HUDEP-2 (cell line): ENCODE data around the gene USP10.
"Not testable (repeated sequence)": the region's sequence is repeated elsewhere in the genome, so short reads cannot be mapped to it uniquely, and the experiment has no call there.

Source experiments
- DNase-seq, 76 experiments: peaks; one replicate each; lab custom pipeline; 2025; ENCODE audit not compliant: unreplicated experiment in 76 of 76; lab: John Stamatoyannopoulos, UW

USP10 gene

DNA sequence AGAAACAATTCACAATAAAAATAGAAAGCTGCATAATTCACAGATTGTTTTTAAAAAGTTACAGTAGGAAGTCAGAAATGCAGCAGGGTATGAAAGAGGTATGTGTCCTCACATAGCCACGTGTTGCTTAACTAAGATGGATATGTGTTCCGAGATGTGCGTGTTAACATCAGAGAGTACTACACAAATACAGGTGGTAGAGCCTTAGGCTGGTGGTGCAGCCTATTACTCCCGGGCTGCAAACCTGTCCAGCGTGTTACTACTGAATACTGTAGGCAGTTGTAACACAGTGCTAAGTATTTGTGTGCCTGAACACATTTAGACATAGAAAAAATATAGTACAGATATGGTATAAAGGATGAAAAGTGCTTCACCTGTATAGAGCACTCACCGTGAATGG is 46.4 kb downstream of the USP10 start:
- DNase-seq, result no peak

DNA sequence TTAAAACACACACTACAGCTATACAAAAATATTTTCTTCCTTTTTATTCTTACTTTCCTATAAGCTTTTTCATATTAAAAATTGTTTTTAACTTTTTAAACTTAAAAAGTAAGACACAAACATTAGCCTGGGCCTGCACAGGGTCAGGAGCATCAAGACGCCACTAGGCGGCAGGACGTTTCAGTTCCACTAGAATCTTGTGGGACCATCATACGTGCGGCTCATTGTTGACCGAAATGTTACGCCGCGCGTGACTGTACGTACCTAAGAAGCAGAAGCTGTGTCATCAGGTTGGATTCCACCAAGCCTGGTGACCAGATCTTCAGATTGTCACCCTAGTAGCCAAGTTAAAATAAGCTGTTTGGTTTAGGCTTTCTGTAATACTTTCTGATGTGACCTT is 47.1 kb downstream of the USP10 start:
- no peak for DNase-seq

DNA sequence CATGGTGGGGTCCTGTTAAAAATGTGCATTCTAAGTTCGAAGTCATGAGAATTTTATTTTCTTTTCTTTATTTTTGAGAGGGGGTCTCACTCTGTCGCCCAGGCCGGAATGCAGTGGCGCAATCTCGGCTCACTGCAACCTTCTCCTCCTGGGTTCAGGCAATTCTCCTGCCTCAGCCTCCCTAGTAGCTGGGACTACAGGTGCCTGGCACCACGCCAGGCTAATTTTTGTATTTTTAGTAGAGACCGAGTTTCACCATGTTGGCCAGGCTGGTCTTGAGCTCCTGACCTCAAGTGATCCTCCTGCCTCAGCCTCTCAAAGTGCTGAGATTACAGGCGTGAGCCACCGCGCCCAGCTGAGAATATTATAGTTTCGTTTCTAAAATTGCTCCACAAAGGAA is 48.4 kb downstream of the USP10 start:
- DNase-seq, result not testable (repeated sequence)

DNA sequence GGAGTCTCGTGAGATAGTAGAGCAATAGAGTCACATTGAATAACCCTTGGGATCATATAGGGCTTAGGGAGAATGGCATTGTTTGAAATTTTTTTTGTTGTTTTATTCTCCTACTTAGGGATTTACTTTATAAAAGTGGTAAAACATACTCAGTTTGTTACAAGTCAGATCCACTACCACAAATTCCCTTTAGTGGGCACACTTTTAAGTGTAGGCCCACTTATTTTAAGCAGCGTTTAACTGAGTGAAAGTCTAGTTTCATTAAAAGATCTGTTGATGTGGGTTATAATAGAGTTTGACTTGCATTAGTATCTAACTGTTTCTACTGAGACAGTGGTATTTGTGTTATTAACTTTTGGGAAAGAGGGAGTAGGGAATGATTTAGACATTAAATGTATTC is 49.3 kb downstream of the USP10 start:
- DNase-seq, result no peak

DNA sequence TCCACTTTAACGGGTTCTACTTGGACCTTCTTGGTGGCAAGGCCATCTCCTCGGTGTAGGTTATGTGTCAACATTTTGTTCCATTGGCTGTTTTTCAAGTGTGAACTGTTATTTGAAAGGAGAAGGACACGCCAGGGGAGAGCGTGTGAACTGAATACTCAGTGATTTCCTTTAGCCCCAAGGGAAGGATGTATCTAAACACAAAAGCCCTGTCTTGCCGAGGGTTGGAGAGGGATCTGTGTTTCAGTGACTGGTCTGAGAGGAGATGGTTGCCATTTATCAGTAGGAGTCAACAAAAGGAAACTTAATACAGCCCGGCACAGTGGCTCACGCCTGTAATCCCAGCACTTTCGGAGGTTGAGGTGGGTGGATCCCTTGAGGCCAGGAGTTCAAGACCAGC is 50.0 kb downstream of the USP10 start:
- no peak for DNase-seq

DNA sequence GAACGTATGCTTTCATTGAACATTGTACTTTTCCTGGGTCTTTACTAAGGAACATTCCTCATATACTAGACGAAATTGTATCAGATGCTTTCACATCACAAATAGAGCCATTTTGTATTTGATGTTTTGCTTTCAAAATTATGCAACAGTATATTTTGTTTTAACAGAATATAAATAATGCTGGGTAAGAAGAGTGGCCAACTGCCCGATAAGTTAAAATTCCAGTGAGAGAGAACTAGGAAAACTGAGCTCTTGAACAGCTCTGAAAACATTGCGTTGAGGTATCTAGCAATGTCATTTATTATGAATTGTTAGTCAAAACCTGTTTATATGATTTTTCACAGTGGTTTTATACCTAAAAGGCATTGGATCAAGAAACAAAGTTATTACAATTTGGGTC is 50.8 kb downstream of the USP10 start:
- DNase-seq, result no peak

DNA sequence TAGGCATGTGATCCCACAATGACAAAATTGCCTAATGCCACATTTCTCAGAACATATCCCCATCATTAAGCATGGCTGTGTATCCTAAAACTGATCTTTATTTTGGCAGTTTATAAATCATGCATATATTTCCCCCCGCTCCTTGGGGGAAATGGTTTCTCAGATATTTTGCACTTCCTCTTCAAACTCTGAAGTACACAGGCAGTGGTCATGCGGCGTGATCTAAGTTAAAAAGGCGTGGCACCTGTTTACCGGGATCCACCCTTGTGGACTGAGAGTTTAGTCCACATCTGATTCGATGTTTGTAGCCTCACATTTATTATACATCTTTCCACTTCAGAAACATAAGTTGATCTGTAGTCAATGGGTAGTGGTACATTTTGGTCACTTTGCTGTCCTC is 51.4 kb downstream of the USP10 start:
- peak in 4 of 76 experiments; percentile 3 to 25 (median 14) for DNase-seq

DNA sequence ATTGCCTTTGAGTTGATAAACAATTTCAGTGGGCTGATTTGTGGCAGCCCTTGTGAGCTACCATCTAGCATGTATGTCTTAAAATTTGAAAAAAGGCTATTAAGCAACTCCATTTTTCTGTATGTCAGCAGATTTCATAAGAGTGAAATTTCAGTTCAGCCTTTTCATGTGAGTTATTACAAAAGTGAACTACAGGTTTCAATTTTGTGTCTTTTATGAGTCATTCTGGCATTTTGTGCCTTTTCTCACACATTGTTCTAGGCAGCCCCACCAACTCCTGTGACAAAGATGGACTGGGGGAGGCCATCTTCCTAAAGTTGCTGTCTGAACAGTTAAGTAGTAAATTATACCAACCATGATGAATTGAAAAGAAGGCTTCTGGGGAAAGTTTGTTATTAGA is 52.1 kb downstream of the USP10 start:
- DNase-seq, result no peak

DNA sequence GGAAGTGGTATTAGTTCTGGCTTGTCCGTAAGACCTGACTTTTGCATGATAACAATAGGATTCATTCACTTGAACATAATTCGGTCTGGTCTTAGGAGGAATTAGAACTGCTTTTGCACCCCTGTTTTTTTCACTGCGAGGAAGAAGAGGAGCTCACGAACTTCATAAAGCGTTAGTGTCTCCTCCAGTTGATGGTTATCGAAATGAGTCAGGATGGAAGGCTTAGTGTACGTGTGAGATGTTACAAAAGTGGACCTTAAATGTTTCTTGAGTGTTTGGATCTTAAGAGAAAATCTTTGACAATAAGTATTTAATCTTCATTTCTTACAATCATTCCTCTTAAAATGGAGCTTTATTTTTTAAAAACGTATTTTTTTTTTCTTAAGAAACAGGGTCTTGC is 52.8 kb downstream of the USP10 start:
- DNase-seq, result no peak

DNA sequence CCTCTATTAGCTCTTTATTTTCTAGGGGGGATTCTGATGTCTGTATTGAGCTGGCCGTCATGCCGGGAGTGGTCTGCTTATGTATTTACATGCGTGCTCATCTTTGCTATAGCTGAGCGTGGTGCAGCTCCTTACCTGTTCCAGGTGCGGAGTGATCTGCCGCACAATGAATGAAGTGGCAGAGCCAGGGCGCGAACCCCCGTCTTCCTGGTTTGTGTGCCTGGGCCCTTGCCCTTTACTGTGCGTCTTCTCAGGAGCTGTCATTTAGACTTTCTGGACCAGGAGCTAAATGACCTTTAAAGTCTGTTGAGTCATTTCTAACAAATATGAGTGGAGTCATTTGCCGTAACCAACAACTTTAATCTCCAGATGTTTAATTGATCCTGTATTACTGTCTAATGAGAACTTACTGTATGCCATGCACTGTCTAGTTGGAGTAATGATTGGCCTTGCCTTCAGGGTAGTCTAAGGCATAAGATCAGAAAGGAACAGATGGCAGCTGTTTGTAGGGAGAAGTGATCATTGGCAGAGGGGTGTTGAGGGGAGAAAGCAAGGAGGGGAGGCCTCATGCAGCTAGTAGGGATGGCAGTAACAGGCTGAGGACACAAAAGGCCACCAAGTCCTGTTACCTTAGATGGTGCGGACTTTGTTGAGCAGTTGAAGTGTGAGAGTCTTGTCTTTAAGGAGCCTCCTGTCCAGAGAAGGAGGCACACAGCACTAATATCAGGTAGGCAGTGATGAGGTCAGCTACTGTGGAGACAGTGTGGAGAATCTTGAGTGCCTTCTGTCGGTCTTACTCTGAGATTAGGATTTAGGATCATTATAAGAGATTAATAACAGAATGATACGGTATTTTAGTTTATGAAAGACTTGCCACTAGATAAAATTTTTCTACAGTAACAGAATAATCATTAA is 53.9 kb downstream of the USP10 start:
- DNase-seq, result peak in 1 of 76 experiments; percentile 4

DNA sequence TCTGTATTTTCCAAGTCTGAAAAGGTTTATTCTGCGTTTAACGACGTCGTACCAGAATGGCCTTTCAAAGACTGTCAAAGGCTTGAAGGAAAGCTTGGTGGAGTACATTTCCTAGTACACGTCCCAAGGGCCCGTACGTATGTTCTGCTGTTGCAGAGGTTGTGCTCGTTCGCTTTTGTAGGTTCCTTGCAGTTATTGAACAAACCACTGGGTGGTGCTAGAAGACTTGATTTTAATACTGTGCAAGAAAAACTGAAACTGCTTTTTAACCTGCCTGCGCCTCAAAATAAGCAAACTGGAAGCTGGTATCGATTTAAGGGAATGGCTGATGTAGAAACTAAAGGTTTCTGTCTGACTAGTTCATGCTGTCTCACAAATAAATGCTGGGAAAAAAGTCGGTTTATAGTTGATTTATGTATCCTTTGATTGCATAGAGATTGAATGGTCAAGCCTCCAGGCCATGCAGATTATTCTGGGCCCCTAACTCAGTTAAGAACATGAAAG is 54.6 kb downstream of the USP10 start:
- peak in 67 of 76 experiments; percentile 3 to 80 (median 47) for DNase-seq

DNA sequence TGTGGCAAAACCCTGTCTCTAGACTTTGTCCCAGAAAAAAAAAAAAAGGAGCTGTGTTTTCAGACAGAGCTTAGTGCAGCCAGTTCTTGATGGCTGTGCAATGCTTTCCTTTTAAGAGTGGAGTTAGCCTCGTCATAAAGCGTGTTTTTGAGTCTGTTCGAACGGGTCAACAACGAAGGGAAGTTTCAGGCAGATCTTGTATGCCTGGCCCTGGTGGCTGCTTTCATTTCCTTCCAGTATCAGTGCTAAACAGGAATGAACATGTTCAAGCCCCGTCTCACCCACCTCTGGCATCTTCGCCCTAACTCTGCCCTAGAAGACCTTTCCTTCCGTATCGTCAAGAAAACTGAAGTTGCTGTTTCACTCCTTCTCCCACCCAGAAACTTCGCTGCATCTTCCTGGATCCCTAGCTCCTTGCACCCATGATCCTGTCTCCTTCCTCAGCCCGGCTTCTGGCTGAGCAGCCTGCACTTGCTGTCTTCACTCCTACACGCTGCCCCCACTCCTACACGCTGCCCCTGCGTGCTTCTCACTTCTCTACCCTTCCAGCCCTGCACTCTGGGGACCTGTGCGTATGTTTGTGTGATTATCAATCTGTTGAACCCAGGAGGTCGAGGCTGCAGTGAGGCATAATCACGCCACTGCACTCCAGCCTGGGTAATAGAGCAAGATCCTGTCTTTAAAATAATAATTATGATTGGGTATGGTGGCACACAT is 55.3 kb downstream of the USP10 start:
- DNase-seq, result no peak

DNA sequence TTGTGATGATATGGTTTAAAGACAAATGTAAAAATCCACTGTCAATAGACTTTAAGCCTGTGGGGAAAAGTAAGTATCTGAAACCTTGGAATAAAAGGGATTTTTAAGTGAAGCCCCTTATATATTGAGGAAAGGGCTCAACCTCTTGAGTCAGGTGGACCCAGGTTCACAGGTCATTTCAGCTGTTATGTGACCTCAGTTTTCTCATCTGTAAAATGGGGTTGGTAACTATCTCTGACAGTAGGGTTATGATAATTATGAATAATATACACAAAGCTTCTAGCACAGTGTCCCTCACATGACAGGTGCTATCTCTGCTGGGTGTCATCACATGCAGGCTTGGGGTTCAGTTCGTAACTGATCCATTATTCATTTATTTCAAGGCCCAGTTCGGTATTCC is 57.0 kb downstream of the USP10 start:
- DNase-seq, result no peak

DNA sequence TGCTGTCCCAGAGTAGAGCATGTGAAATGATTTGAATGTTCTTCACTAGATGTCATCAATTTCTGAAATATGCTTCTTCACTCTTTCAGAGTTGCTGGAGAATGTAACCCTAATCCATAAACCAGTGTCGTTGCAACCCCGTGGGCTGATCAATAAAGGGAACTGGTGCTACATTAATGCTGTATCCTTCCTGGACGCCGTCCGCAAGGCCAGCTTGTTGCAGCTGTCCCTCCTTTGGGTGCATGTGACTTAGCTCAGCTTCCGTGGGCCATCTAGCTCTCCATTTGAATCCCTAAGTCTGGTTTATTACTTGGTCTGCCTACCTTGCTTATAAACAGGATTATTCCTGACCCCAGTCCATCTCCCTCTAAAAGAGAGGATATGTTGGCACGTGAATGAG is 58.8 kb downstream of the USP10 start:
- no peak for DNase-seq

DNA sequence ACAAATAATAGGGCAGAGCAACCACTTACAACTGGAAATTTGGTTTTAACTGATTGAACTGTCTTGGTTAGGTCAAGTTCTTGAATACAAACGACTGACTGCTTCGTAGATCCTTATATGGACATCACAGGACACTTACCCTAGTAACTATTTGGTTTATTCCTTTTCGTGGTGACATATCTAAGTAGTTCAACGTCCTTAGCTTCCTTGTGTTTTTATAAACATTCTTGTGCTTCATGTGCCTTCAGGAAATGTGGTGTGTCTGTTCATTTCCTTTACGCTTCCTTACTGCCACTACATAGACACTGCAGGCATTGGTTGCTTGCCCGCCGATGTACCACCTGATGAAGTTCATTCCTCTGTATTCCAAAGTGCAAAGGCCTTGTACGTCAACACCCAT is 59.3 kb downstream of the USP10 start:
- no peak for DNase-seq

DNA sequence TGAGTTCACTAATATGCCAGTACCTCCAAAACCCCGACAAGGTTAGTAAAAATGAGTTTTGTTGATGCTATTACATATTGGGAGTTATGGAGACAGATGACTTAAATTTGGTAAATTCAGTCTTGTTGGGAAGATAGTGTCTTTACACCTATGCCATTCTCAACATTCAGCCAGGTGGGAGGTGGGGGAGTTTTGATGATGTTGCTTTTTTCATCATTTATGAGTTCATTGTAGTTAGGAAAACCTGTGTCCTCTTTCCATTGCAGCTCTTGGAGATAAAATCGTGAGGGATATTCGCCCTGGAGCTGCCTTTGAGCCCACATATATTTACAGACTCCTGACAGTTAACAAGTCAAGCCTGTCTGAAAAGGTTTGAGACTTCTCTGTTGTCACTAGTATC is 60.1 kb downstream of the USP10 start:
- DNase-seq, result no peak

DNA sequence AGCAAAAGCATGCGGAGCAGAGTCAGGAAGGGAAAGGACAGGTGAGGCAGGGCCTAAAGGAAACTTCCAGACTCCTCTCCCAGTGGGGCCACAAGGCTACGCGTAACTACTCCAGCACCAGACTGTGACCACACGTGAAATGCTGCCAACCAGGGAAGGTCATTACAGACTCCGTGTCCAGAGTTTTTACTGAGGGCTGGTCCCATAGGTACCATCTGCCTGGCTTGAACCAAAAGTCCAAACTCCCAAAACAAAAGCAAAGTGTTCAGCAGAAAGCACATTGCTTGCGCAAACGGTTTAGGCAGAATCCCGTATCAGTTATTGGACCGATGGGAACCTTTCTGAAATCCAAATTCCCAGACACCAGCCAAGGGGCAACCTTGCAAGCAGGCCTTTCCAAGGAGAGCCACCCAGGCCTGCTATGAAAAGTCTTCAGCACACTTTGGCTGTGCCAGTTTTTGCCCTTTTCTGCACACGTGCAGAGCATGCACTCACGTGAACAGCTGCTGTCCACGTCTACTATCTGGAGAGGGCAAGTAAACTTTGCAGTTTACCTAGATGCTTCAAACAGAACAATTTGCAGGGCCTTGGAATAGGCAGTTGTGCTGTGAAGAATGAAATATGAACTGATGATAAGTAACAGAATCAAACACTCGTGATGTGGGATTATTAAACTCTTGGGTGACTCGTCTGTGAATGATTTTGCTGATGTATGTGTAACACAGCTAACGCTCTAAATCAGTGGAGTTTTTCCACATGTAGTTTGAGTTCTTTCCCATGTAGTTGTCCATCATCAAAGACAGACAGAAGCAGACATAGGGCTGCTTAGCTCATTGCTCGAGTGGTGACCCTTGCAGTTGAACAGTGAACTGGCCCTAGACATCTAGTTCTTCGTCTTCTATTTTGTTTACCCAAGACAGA is 61.9 kb downstream of the USP10 start:
- no peak for DNase-seq

DNA sequence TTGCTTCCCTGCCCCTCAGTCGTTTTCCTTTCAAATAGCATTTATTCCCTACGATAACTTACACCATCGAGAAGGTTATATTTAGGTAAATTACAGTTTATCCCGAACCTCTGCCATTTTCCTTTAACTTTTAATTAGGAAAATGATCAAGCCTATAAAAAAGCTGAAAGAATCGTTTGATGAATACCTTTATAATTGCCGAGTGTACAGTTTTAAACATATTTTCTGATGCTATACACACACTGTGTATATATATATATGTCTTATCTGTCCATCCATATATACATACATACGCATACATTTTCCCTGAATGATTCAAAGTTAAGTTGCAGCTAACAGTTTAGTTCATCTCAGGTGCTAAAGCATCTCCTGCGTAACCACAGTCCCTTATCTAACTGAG is 63.4 kb downstream of the USP10 start:
- DNase-seq, result no peak

DNA sequence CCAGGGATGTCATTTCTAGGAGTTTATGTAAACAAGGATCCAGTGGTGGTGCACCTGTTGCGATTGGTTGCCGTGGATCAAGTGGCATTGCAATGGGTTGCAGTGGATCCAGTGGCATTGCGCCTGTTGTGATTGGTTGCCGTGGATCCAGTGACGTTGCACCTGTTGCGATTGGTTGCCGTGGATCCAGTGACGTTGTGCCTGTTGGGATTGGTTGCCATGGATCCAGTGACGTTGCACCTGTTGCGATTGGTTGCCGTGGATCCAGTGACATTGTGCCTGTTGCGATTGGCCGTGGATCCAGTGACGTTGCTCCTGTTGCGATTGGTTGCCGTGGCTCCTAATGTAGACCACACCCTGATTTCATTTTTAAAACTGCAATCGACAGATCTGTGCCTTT is 63.8 kb downstream of the USP10 start:
- no peak for DNase-seq

DNA sequence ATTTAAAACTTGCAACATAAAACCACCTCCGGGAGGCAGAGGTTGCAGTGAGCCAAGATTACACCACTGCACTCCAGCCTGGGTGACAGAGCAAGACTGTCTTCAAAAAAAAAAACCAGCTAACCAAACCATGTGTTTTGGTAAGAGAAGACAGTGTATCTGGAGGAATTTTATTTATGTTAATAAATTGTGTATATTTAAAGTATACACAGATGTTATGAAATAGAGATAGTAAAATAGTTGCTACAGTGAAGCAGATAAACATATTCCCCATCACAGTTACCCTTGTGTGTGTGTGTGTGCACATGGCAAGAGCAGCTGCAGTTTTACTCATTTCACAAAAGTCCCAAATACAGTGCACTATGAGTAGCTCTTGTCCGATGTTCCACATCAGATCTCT is 65.2 kb downstream of the USP10 start:
- DNase-seq, result no peak
